Measurements from ENCODE around the gene NHP2. TPM values are rescaled to one million over a fixed set of nuclear protein-coding genes. Genes with fewer than 3 reads are reported as not detected.
A peak's percentile ranks its signal among the peaks of the same experiment; 100 is the strongest.

NHP2 gene
- 10 to 100 TPM in 4 of 5 donors, 1 to 10 TPM in 1; 4.0 to 89.3 (median 25.5) TPM for total RNA-seq
- 100 to 1,000 TPM; 149 to 182 (median 168) TPM for polyA plus RNA-seq
- long read RNA-seq, donor 1, transcript NHP2-202 (3 exons, 599 nt), result minor isoform, 5 of 36 reads
- long read RNA-seq, donor 1, transcript NHP2-201 (4 exons, 865 nt), result major isoform, 30 of 36 reads
- long read RNA-seq, donor 1, partial matches to known transcripts, result 0 of 36 reads
- long read RNA-seq, donor 1, other reads (novel, unspliced or antisense), result 0 of 36 reads
- long read RNA-seq, donor 2, transcript NHP2-201 (4 exons, 865 nt), result major isoform, 59 of 64 reads
- long read RNA-seq, donor 2, partial matches to known transcripts, result 0 of 64 reads
- long read RNA-seq, donor 2, other reads (novel, unspliced or antisense), result 0 of 64 reads
- long read RNA-seq, donor 3, transcript NHP2-201 (4 exons, 865 nt), result major isoform, 43 of 47 reads
- long read RNA-seq, donor 3, partial matches to known transcripts, result 0 of 47 reads
- long read RNA-seq, donor 3, other reads (novel, unspliced or antisense), result 0 of 47 reads
- long read RNA-seq, donor 4, transcript NHP2-201 (4 exons, 865 nt), result major isoform, 5 of 7 reads
- long read RNA-seq, donor 4, partial matches to known transcripts, result 0 of 7 reads
- long read RNA-seq, donor 4, other reads (novel, unspliced or antisense), result 0 of 7 reads
- long read RNA-seq, donor 5, transcript NHP2-201 (4 exons, 865 nt), result major isoform, 61 of 65 reads
- long read RNA-seq, donor 5, partial matches to known transcripts, result 0 of 65 reads
- long read RNA-seq, donor 5, other reads (novel, unspliced or antisense), result 0 of 65 reads
- long read RNA-seq, donor 6, transcript NHP2-201 (4 exons, 865 nt), result major isoform, 114 of 121 reads
- long read RNA-seq, donor 6, partial matches to known transcripts, result 0 of 121 reads
- long read RNA-seq, donor 6, other reads (novel, unspliced or antisense), result 0 of 121 reads
- long read RNA-seq, donor 7, transcript NHP2-201 (4 exons, 865 nt), result major isoform, 81 of 86 reads
- long read RNA-seq, donor 7, partial matches to known transcripts, result 0 of 86 reads
- long read RNA-seq, donor 7, other reads (novel, unspliced or antisense), result 0 of 86 reads
- long read RNA-seq, donor 8, transcript NHP2-201 (4 exons, 865 nt), result major isoform, 82 of 90 reads
- long read RNA-seq, donor 8, partial matches to known transcripts, result 0 of 90 reads
- long read RNA-seq, donor 8, other reads (novel, unspliced or antisense), result 0 of 90 reads
- long read RNA-seq, donor 9, transcript NHP2-201 (4 exons, 865 nt), result major isoform, 60 of 78 reads
- long read RNA-seq, donor 9, transcript NHP2-202 (3 exons, 599 nt), result minor isoform, 8 of 78 reads
- long read RNA-seq, donor 9, partial matches to known transcripts, result 7 of 78 reads
- long read RNA-seq, donor 9, other reads (novel, unspliced or antisense), result 0 of 78 reads
- long read RNA-seq, donor 10, transcript NHP2-201 (4 exons, 865 nt), result major isoform, 21 of 24 reads
- long read RNA-seq, donor 10, partial matches to known transcripts, result 0 of 24 reads
- long read RNA-seq, donor 10, other reads (novel, unspliced or antisense), result 0 of 24 reads

- TF ChIP-seq EP300 (IDR thresholded peaks at IDR 0.05) (no peak), POLR2AphosphoS5 (IDR thresholded peaks at IDR 0.05) (peak; percentile 87 to 99 (median 98))
- peak; percentile 99 to 100 for DNase-seq
- 1 to 3% (median 1%) methylated on average over 44 to 68 of the region's 68 CpGs for WGBS, 5 donors
- H3K27me3 ChIP-seq, result no peaks in the 10 kb centered on the region
- peaks cover 22 to 28% (median 27%) of the 10 kb centered on the region in 4 donors for H3K36me3 ChIP-seq
- H3K4me1 ChIP-seq, result peaks cover 10 to 32% (median 31%) of the 10 kb centered on the region in 4 donors
- peak within 1 kb of the TSS; percentile 77 to 88 (median 83) for H3K27ac ChIP-seq
- intact Hi-C loops (cut with DNase I; ENCODE audit: low total_unique reads), result no loop called here
- H3K9me3 ChIP-seq, result no peaks in the 10 kb centered on the region
- H3K4me3 ChIP-seq, result peak within 1 kb of the TSS; percentile 74 to 96 (median 85)
These were observed at the start of gene NHP2 for GRCh38 chr5:178153530-178154340. NHP2 (minus strand) TSS chr5:178153885; CDS start chr5:178153817, 68 bp downstream.

DNA sequence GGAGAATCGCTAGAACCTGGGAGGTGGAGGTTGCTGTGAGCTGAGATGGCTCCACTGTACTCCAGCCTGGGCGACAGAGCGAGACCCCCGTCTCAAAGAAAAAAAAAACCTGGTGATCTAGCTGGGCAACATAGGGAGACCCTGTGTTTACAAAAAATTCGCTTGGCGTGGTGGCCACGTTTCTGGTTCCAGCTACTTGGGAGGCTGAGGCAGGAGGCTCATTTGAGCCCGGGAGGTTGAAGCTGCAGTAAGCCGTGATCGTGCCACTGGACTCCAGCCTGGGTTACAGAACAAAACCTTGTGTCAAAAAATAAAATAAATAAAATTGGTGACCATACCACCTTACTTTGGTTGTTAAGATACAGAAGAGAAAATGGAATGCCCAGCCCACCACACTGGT lies 48.9 kb upstream of the NHP2 start:
- TF ChIP-seq CTCF (IDR thresholded peaks at IDR 0.05) (no peak), EP300 (IDR thresholded peaks at IDR 0.05) (no peak), POLR2AphosphoS5 (IDR thresholded peaks at IDR 0.05) (no peak), POLR2A (IDR thresholded peaks at IDR 0.05) (no peak)
- H3K4me1 ChIP-seq, result peaks cover 20 to 30% (median 27%) of the 10 kb centered on the region in 4 donors
- DNase-seq, result no peak
- intact Hi-C loops (cut with DNase I; ENCODE audit: low total_unique reads), result no loop called here
- peaks cover 11 to 13% (median 12%) of the 10 kb centered on the region in 4 donors for H3K36me3 ChIP-seq
- no peak overlapping the region for H3K4me3 ChIP-seq
- 93 to 99% (median 96%) methylated on average over 10 of the region's 10 CpGs for WGBS, 5 donors
- H3K27ac ChIP-seq, result no peak overlapping the region
- H3K27me3 ChIP-seq, result no peaks in the 10 kb centered on the region
- H3K9me3 ChIP-seq, result no peaks in the 10 kb centered on the region

DNA sequence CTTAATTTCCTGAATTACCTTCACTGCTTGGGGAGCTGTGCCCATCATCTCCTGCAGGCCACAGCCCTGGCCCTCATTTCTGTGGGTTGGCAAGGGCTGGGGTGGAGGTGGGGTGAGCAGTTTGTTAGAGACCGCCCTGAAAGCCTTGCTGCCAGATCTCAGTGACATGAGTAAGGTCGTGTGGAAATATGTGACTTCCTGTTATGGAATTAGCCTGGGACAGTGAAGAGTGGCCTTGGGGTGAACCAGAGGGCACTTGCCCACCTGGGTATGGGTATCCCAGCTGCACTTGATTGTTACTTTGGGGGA lies 48.2 kb upstream of the NHP2 start:
- Histone ChIP-seq H3K36me3 (peaks cover 4 to 6% (median 6%) of the 10 kb centered on the region in 4 donors), H3K9me3 (no peaks in the 10 kb centered on the region), H3K4me1 (peaks cover 14 to 24% (median 21%) of the 10 kb centered on the region in 4 donors), H3K27ac (no peak overlapping the region), H3K4me3 (no peak overlapping the region), H3K27me3 (no peaks in the 10 kb centered on the region)
- DNase-seq, result no peak
- TF ChIP-seq POLR2A (IDR thresholded peaks at IDR 0.05) (no peak), EP300 (IDR thresholded peaks at IDR 0.05) (no peak), POLR2AphosphoS5 (IDR thresholded peaks at IDR 0.05) (no peak), CTCF (IDR thresholded peaks at IDR 0.05) (no peak)
- 34 to 50% (median 38%) methylated on average over 2 of the region's 2 CpGs for WGBS, 5 donors
- intact Hi-C loops (cut with DNase I; ENCODE audit: low total_unique reads), result no loop called here
